Mesenchymal stem cell (in vitro differentiated cells and primary cell): ENCODE results near the gene SLC39A12.

Experiments used
- DNase-seq: peaks from one replicate; pipeline ENCODE4 v3.0.0-alpha.2; 2013
- H2AFZ ChIP-seq: one replicate; pipeline ENCODE4 v1.6.1; 2013; ENCODE audit warnings: low read depth, mild to moderate bottlenecking, control low read depth, inconsistent platforms, low read length, moderate library complexity
- H2AK5ac ChIP-seq: 2 replicates; pipeline ENCODE4 v1.6.1; 2013; ENCODE audit warnings: low read length, moderate library complexity, mild to moderate bottlenecking, inconsistent platforms; ENCODE audit not compliant: severe bottlenecking
- H2BK120ac ChIP-seq: one replicate; pipeline ENCODE4 v1.6.1; 2013; ENCODE audit warnings: low read depth, mild to moderate bottlenecking, inconsistent platforms, low read length, moderate library complexity
- H2BK12ac ChIP-seq, 2 experiments: one replicate each; pipeline ENCODE4 v1.6.1; 2013; ENCODE audit warnings: inconsistent platforms in 2 of 2, low read length in 2 of 2, mild to moderate bottlenecking in 2 of 2, moderate library complexity in 2 of 2, control low read depth in 1 of 2
- H2BK15ac ChIP-seq: one replicate; pipeline ENCODE4 v1.6.1; 2013; ENCODE audit warnings: mild to moderate bottlenecking, low read depth, inconsistent platforms; ENCODE audit not compliant: poor library complexity, severe bottlenecking
- H2BK5ac ChIP-seq: 2 replicates; pipeline ENCODE4 v1.6.1; 2013; ENCODE audit warnings: low read depth, mild to moderate bottlenecking, low read length, control low read depth, inconsistent platforms; ENCODE audit not compliant: poor library complexity, severe bottlenecking
- H3K14ac ChIP-seq, 2 experiments: one replicate each; pipeline ENCODE4 v1.6.1; 2013; ENCODE audit warnings: inconsistent platforms in 2 of 2, low read length in 2 of 2, control low read depth in 1 of 2, mild to moderate bottlenecking in 1 of 2, moderate library complexity in 1 of 2
- H3K18ac ChIP-seq, 2 experiments: one replicate each; pipeline ENCODE4 v1.6.1; 2013; ENCODE audit warnings: inconsistent platforms in 2 of 2, low read length in 2 of 2, control low read depth in 1 of 2, low read depth in 1 of 2, mild to moderate bottlenecking in 1 of 2
- H3K23ac ChIP-seq, 2 experiments: one replicate each; pipeline ENCODE4 v1.6.1; 2013; ENCODE audit warnings: inconsistent platforms in 2 of 2, low read length in 2 of 2, mild to moderate bottlenecking in 2 of 2, moderate library complexity in 2 of 2, control low read depth in 1 of 2
- H3K27ac ChIP-seq: 2 replicates; pipeline ENCODE4 v1.5.1; 2013; ENCODE audit warnings: mild to moderate bottlenecking, moderate library complexity, low read length, control low read depth, inconsistent platforms; ENCODE audit not compliant: poor library complexity, severe bottlenecking
- H3K27me3 ChIP-seq, 2 experiments: 2 replicates each; pipeline versions ENCODE4 v1.6.1 to v1.7.0; 2013; ENCODE audit warnings: low read length in 2 of 2, mild to moderate bottlenecking in 2 of 2, moderate library complexity in 2 of 2, control low read depth in 1 of 2, inconsistent platforms in 1 of 2; ENCODE audit not compliant: control insufficient read depth in 1 of 2, insufficient read depth in 1 of 2
- H3K36me3 ChIP-seq, 2 experiments: 2 replicates each; pipeline versions ENCODE4 v1.6.1 to v1.7.0; 2013; ENCODE audit warnings: low read length in 2 of 2, control low read depth in 1 of 2, inconsistent platforms in 1 of 2, low read depth in 1 of 2, mild to moderate bottlenecking in 1 of 2; ENCODE audit not compliant: insufficient read depth in 2 of 2, control insufficient read depth in 1 of 2
- H3K4ac ChIP-seq, 2 experiments: one replicate each; pipeline ENCODE4 v1.6.1; 2013; ENCODE audit warnings: inconsistent platforms in 2 of 2, low read length in 2 of 2, mild to moderate bottlenecking in 2 of 2, moderate library complexity in 2 of 2, control low read depth in 1 of 2, low read depth in 1 of 2
- H3K4me1 ChIP-seq: 2 replicates; pipeline ENCODE4 v1.6.1; 2013; ENCODE audit warnings: low read depth, low read length, control low read depth; ENCODE audit not compliant: control insufficient read depth, insufficient read depth
- H3K4me2 ChIP-seq: 2 replicates; pipeline ENCODE4 v1.6.1; 2013; ENCODE audit warnings: low read length, mild to moderate bottlenecking, inconsistent platforms; ENCODE audit not compliant: poor library complexity, severe bottlenecking
- H3K4me3 ChIP-seq, 2 experiments: 2 replicates each; pipeline versions ENCODE4 v1.5.1 to v1.7.0; 2013; ENCODE audit warnings: low read length in 2 of 2, mild to moderate bottlenecking in 2 of 2, control low read depth in 1 of 2, low read depth in 1 of 2; ENCODE audit not compliant: insufficient read depth in 1 of 2
- H3K79me1 ChIP-seq: replicated peaks from 2 replicates; pipeline ENCODE4 v1.6.1; 2013; ENCODE audit warnings: mild to moderate bottlenecking, control low read depth, low read length, inconsistent platforms; ENCODE audit not compliant: poor library complexity, severe bottlenecking
- H3K9ac ChIP-seq: 2 replicates; pipeline ENCODE4 v1.7.0; 2013; ENCODE audit warnings: mild to moderate bottlenecking, low read length, moderate library complexity
- H3K9me3 ChIP-seq: 2 replicates; pipeline ENCODE4 v1.7.0; 2013; ENCODE audit warnings: mild to moderate bottlenecking, low read length; ENCODE audit not compliant: control insufficient read depth
- H4K8ac ChIP-seq: one replicate; pipeline ENCODE4 v1.6.1; 2013; ENCODE audit warnings: inconsistent platforms, mild to moderate bottlenecking, low read length, moderate library complexity
- H4K91ac ChIP-seq: one replicate; pipeline ENCODE4 v1.6.1; 2013; ENCODE audit warnings: mild to moderate bottlenecking, low read length, inconsistent platforms
- WGBS: methylation state at CpG from one replicate; pipeline ENCODE4 v1.1.7; 2013; ENCODE audit warnings: mixed read lengths; 5-methylcytosine and 5-hydroxymethylcytosine counted together

SLC39A12 gene

GRCh38 chr10:17961551-17962422 lies 10.1 kb downstream of the SLC39A12 start:
- H2BK15ac ChIP-seq: no peak overlapping the region
- H3K18ac ChIP-seq: no peak overlapping the region
- H3K4ac ChIP-seq: no peak overlapping the region
- H2AFZ ChIP-seq: no peak overlapping the region
- H2BK5ac ChIP-seq: no peak overlapping the region
- peaks cover 0 to 51% of the 10 kb centered on the region in 2 experiments for H3K27me3 ChIP-seq
- H3K4me3 ChIP-seq: no peak overlapping the region
- H3K4me1 ChIP-seq: no peaks in the 10 kb centered on the region
- no peak overlapping the region for H2AK5ac ChIP-seq
- no peak overlapping the region for H3K27ac ChIP-seq
- H3K9ac ChIP-seq: no peak overlapping the region
- H3K79me1 ChIP-seq: no peaks in the 10 kb centered on the region
- 48% methylated on average over 4 of the region's 4 CpGs for WGBS
- H4K91ac ChIP-seq: no peak overlapping the region
- no peak overlapping the region for H3K14ac ChIP-seq
- H3K23ac ChIP-seq: no peak overlapping the region
- H4K8ac ChIP-seq: no peak overlapping the region
- no peak overlapping the region for H2BK12ac ChIP-seq
- peak; percentile 20 for DNase-seq
- no peak overlapping the region for H3K4me2 ChIP-seq
- peaks cover 10% of the 10 kb centered on the region for H3K9me3 ChIP-seq
- no peak overlapping the region for H2BK120ac ChIP-seq
- no peaks in the 10 kb centered on the region for H3K36me3 ChIP-seq

- H2BK120ac ChIP-seq: no peak overlapping the region
- H3K9ac ChIP-seq: no peak overlapping the region
- peaks cover 0 to 35% of the 10 kb centered on the region in 2 experiments for H3K27me3 ChIP-seq
- no peak overlapping the region for H3K23ac ChIP-seq
- no peak for DNase-seq
- H2BK15ac ChIP-seq: no peak overlapping the region
- no peaks in the 10 kb centered on the region for H3K36me3 ChIP-seq
- no peak overlapping the region for H2BK5ac ChIP-seq
- H4K91ac ChIP-seq: no peak overlapping the region
- no peak overlapping the region for H2BK12ac ChIP-seq
- H3K79me1 ChIP-seq: no peaks in the 10 kb centered on the region
- H3K14ac ChIP-seq: no peak overlapping the region
- H3K9me3 ChIP-seq: peaks cover 10% of the 10 kb centered on the region
- no peak overlapping the region for H3K4me2 ChIP-seq
- no peak overlapping the region for H3K27ac ChIP-seq
- no peaks in the 10 kb centered on the region for H3K4me1 ChIP-seq
- H2AK5ac ChIP-seq: no peak overlapping the region
- H3K18ac ChIP-seq: no peak overlapping the region
- no peak overlapping the region for H3K4me3 ChIP-seq
- no peak overlapping the region for H2AFZ ChIP-seq
- no peak overlapping the region for H4K8ac ChIP-seq
- no peak overlapping the region for H3K4ac ChIP-seq
- 86% methylated on average over 3 of the region's 3 CpGs for WGBS
Measured at GRCh38 chr10:17963431-17963830, 11.7 kb downstream of the SLC39A12 start.

GRCh38 chr10:17965649-17966235 lies 14.0 kb downstream of the SLC39A12 start:
- no peaks in the 10 kb centered on the region for H3K4me1 ChIP-seq
- no peak overlapping the region for H3K9ac ChIP-seq
- no peak overlapping the region for H4K8ac ChIP-seq
- H3K4me3 ChIP-seq: no peak overlapping the region
- H2BK15ac ChIP-seq: no peak overlapping the region
- H3K36me3 ChIP-seq: no peaks in the 10 kb centered on the region
- H3K4ac ChIP-seq: no peak overlapping the region
- no peak overlapping the region for H2BK12ac ChIP-seq
- H2BK5ac ChIP-seq: no peak overlapping the region
- no peak overlapping the region for H3K4me2 ChIP-seq
- WGBS: 83% methylated on average over 8 of the region's 8 CpGs
- H3K79me1 ChIP-seq: no peaks in the 10 kb centered on the region
- no peak overlapping the region for H3K27ac ChIP-seq
- H3K18ac ChIP-seq: no peak overlapping the region
- DNase-seq: no peak
- H4K91ac ChIP-seq: no peak overlapping the region
- H3K23ac ChIP-seq: no peak overlapping the region
- H2BK120ac ChIP-seq: no peak overlapping the region
- no peaks in the 10 kb centered on the region for H3K9me3 ChIP-seq
- H2AFZ ChIP-seq: no peak overlapping the region
- H2AK5ac ChIP-seq: no peak overlapping the region
- H3K14ac ChIP-seq: no peak overlapping the region
- peaks cover 0 to 16% of the 10 kb centered on the region in 2 experiments for H3K27me3 ChIP-seq

- no peak overlapping the region for H2AFZ ChIP-seq
- no peaks in the 10 kb centered on the region for H3K36me3 ChIP-seq
- H3K18ac ChIP-seq: no peak overlapping the region
- no peaks in the 10 kb centered on the region for H3K4me1 ChIP-seq
- no peak overlapping the region for H4K91ac ChIP-seq
- H3K14ac ChIP-seq: no peak overlapping the region
- H3K9me3 ChIP-seq: peaks cover 8% of the 10 kb centered on the region
- 80% methylated on average over 3 of the region's 3 CpGs for WGBS
- no peaks in the 10 kb centered on the region for H3K79me1 ChIP-seq
- no peak overlapping the region for H2BK5ac ChIP-seq
- no peak overlapping the region for H3K4ac ChIP-seq
- no peak overlapping the region for H3K27ac ChIP-seq
- no peak overlapping the region for H3K4me3 ChIP-seq
- H3K4me2 ChIP-seq: no peak overlapping the region
- no peak overlapping the region for H2AK5ac ChIP-seq
- no peak overlapping the region for H4K8ac ChIP-seq
- no peak for DNase-seq
- H2BK120ac ChIP-seq: no peak overlapping the region
- H3K9ac ChIP-seq: no peak overlapping the region
- H3K23ac ChIP-seq: no peak overlapping the region
- no peak overlapping the region for H2BK15ac ChIP-seq
- peaks cover 0 to 3% of the 10 kb centered on the region in 2 experiments for H3K27me3 ChIP-seq
- no peak overlapping the region for H2BK12ac ChIP-seq
Measured at GRCh38 chr10:17974505-17974904, 22.8 kb downstream of the SLC39A12 start.
